GM18508 (cell line): ENCODE data around the gene IFITM10.

Experiments used
- ATAC-seq: cut with Tn5 transposase; IDR thresholded peaks from one replicate; pipeline ENCODE4 v1.9.1; 2021; ENCODE audit warnings: moderate number of reproducible peaks; ENCODE audit not compliant: insufficient read depth, unreplicated experiment

The IFITM10 gene

GRCh38 chr11:1727096-1727690 is 23.2 kb downstream of the IFITM10 start:
- no peak for ATAC-seq

GRCh38 chr11:1719781-1720180 is 30.6 kb downstream of the IFITM10 start:
- no peak for ATAC-seq

GRCh38 chr11:1718326-1718725 is 32.1 kb downstream of the IFITM10 start:
- ATAC-seq = no peak

GRCh38 chr11:1717745-1718144 is 32.6 kb downstream of the IFITM10 start:
- no peak for ATAC-seq

- ATAC-seq = no peak
Observed at GRCh38 chr11:1714908-1715885, 35.2 kb downstream of the IFITM10 start.

GRCh38 chr11:1708716-1709115 is 41.7 kb downstream of the IFITM10 start:
- no peak for ATAC-seq

- no peak for ATAC-seq
Observed at GRCh38 chr11:1707751-1708150, 42.6 kb downstream of the IFITM10 start.

- ATAC-seq = no peak
Observed at GRCh38 chr11:1706634-1707400, 43.6 kb downstream of the IFITM10 start.

GRCh38 chr11:1705126-1706052 is 45.0 kb downstream of the IFITM10 start:
- no peak for ATAC-seq

GRCh38 chr11:1703146-1703545 is 47.2 kb downstream of the IFITM10 start:
- ATAC-seq = no peak

- ATAC-seq = no peak
Observed at GRCh38 chr11:1702506-1702905, 47.9 kb downstream of the IFITM10 start.

- no peak for ATAC-seq
Observed at GRCh38 chr11:1701091-1701807, 49.1 kb downstream of the IFITM10 start.

- no peak for ATAC-seq
Observed at GRCh38 chr11:1699771-1700170, 50.6 kb downstream of the IFITM10 start.

GRCh38 chr11:1696608-1697570 is 53.5 kb downstream of the IFITM10 start, which contains the start of gene KRTAP5-6:
KRTAP5-6 (plus strand) TSS chr11:1697195; CDS start chr11:1697246, 51 bp downstream.
- no peak for ATAC-seq

- no peak for ATAC-seq
Observed at GRCh38 chr11:1695548-1696108, 54.8 kb downstream of the IFITM10 start.

GRCh38 chr11:1694846-1695547 is 55.4 kb downstream of the IFITM10 start:
- ATAC-seq = no peak
